GM06990 (cell line): ENCODE data around the gene TMEM198.

Experiments
- DNase-seq: peaks from one replicate; pipeline ENCODE4 v3.0.0-alpha.2; 2011; ENCODE audit not compliant: insufficient read length; ENCODE audit errors: extremely low read depth
- H3K27me3 ChIP-seq: replicated peaks from 2 replicates; pipeline ENCODE4 v1.6.0; 2011; ENCODE audit warnings: low read length; ENCODE audit not compliant: control insufficient read depth, insufficient read depth
- H3K36me3 ChIP-seq: 2 replicates; pipeline ENCODE4 v1.5.1; 2011; ENCODE audit warnings: low read length; ENCODE audit not compliant: control insufficient read depth, insufficient read depth
- H3K4me3 ChIP-seq: replicated peaks from 2 replicates; pipeline ENCODE4 v1.5.1; 2011; ENCODE audit warnings: low read depth, mild to moderate bottlenecking, control low read depth, low read length
- TF ChIP-seq, protein P1 (sequence below): IDR thresholded peaks from 2 replicates; pipeline ENCODE4 v1.5.1; 2011; ENCODE audit warnings: low read length, control low read depth, mild to moderate bottlenecking, inconsistent platforms; ENCODE audit not compliant: insufficient read depth, poor library complexity, severe bottlenecking

TMEM198 gene

DNA sequence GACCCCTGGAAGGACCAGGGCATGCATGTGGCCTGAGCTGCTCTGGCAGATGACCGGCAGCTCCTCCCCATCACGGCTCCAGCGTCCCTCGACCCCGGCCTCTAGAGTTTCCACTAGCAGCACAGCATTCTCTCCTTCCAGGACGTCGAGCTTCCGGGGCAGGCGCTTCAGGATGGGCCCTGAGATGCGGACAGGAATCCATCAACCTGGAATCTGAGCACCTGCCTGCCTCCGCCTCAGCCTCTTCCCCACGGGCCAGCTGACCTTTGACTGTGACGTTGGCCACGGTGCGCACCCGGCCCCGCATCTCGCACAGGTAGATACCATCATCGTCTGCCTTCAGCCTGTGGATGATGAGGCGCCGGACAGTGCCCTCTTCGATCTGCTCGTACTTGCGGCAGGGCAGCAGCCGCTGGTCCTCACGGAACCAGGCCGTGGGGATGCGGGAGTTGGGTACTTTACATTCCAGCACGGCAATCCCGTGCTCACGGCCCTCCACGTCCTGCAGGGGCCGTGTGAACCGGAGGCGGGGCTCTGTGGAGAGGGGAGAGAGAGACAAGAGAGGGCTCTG is 24.0 kb downstream of the TMEM198 start:
- H3K4me3 ChIP-seq, result no peak overlapping the region
- DNase-seq, result no peak
- TF ChIP-seq, protein P1, sequence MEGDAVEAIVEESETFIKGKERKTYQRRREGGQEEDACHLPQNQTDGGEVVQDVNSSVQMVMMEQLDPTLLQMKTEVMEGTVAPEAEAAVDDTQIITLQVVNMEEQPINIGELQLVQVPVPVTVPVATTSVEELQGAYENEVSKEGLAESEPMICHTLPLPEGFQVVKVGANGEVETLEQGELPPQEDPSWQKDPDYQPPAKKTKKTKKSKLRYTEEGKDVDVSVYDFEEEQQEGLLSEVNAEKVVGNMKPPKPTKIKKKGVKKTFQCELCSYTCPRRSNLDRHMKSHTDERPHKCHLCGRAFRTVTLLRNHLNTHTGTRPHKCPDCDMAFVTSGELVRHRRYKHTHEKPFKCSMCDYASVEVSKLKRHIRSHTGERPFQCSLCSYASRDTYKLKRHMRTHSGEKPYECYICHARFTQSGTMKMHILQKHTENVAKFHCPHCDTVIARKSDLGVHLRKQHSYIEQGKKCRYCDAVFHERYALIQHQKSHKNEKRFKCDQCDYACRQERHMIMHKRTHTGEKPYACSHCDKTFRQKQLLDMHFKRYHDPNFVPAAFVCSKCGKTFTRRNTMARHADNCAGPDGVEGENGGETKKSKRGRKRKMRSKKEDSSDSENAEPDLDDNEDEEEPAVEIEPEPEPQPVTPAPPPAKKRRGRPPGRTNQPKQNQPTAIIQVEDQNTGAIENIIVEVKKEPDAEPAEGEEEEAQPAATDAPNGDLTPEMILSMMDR, result no peak
- peaks cover 1% of the 10 kb centered on the region for H3K27me3 ChIP-seq
- no peaks in the 10 kb centered on the region for H3K36me3 ChIP-seq

DNA sequence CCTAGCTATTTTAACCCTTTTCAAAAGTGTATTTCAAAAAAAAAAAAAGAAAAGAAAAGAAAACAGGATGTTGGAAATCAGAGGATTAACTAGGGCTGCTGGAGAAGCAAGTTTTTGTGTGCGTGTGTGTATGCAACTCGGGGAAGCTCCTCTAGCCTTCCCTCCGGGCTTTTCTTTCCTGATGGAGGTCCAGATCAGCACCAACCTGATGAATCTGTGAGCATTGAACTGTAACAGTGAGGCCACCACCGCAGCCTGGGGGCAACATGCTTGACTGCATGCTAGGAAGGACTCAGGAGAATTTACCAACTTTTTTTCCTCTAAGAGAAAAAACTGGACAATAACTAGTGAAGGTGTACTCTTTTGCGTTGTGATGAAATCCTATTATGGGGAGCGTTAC is 25.2 kb downstream of the TMEM198 start:
- no peak overlapping the region for H3K4me3 ChIP-seq
- DNase-seq, result no peak
- TF ChIP-seq, protein P1, result no peak
- H3K36me3 ChIP-seq, result no peaks in the 10 kb centered on the region
- no peaks in the 10 kb centered on the region; the same call in none of the 2 replicates for H3K27me3 ChIP-seq

DNA sequence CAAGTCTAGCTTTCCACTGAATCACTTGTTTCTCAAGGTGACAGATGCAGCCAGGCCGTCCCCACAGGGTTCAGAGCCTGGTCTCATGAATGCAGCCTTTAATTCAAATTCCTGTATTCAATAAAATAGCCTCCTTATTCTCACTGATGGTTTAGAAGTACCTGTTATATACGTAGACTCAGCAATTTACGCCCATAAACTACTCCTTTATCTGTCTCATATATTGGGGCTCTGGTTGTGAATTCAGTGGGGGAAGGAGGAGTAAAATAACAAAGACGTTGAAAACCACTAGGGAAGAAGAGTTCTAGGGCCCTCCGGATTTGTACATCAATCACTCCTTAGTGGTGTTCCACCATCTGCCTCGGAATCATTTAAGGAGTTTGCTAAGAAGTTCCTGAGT is 25.8 kb downstream of the TMEM198 start:
- Histone ChIP-seq H3K27me3 (no peaks in the 10 kb centered on the region; the same call in 1 of the 2 replicates), H3K4me3 (no peak overlapping the region), H3K36me3 (no peaks in the 10 kb centered on the region)
- no peak for DNase-seq
- TF ChIP-seq, protein P1, result no peak

DNA sequence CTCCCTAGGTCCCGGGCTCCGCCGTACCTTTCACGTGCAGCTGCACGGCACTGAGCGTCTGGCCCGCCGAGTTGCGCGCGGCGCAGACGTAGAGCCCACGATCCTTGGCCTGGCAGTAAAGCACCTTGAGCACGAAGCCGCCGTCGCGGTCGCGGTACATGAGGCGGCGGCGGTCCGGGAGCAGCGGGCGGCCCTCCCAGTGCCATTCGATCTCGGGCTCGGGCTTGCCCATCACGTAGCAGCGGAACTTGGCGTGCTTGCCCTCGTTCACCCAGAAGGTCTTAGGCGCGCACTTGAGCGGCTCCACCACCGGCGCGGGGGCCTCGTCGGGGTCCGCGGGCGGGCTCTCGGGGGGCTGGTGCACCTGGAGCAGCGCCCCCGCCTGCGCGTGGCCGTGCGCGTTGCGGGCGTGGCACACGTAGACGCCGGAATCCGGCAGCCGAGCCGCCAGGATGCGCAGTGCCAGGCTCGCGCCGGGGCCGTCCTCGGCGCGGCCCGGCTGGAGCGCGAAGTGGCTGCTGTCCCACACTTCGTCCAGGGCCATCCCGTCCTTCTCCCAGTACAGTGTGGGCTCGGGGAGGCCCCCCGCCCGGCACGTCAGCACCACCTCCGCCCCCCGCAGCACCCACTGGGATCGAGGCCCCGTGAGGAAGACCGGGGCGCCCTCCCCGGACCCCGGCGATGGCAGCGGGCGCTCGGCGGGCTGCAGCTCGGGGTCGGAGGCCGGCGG is 26.5 kb downstream of the TMEM198 start:
- Histone ChIP-seq H3K4me3 (no peak overlapping the region), H3K27me3 (no peaks in the 10 kb centered on the region; the same call in 1 of the 2 replicates), H3K36me3 (no peaks in the 10 kb centered on the region)
- no peak for DNase-seq
- TF ChIP-seq, protein P1, result no peak

DNA sequence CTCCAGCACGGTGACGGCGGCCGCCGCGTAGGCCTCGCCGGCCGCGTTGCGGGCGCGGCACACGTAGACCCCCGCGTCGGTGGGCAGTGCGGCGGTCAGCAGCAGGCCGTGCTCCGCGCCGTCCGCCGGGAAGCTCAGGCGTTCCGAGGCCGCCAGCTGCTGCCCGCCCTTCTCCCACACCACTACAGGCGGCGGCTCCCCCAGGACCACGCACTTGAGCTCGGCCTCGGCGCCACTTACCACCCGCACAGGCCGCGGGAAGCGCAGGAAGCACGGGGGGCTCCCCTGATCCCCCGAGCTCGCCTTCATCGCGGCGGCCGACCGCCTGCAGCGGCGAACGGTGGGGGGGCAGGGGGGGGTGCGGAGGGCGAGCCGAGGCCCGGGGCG is 27.1 kb downstream of the TMEM198 start:
- TF ChIP-seq, protein P1, result no peak
- H3K36me3 ChIP-seq, result no peaks in the 10 kb centered on the region
- H3K27me3 ChIP-seq, result no peaks in the 10 kb centered on the region; the same call in 1 of the 2 replicates
- H3K4me3 ChIP-seq, result no peak overlapping the region
- DNase-seq, result no peak
